Gastrocnemius medialis (tissue), 4 donors: ENCODE data around the gene HACD3.

Experiments
- CTCF ChIP-seq, 5 experiments: fragments of 450-650 bp in 3 of 5; fragments of 200-600 bp in 2 of 5; sonication (generic) in 2 of 5; IDR thresholded peaks in 4 of 5; conservative IDR thresholded peaks in 1 of 5; 1 replicate in 4 of 5; 2 replicates in 1 of 5; pipeline ENCODE4 v1.5.1; 2016 to 2019; ENCODE audit warnings: antibody characterized with exemption in 5 of 5, mild to moderate bottlenecking in 3 of 5, moderate library complexity in 3 of 5
- POLR2A ChIP-seq, 2 donors: fragments of 450-650 bp; IDR thresholded peaks; one replicate each; pipeline ENCODE4 v1.6.1; 2017; ENCODE audit warnings: antibody characterized with exemption in 2 of 2, mild to moderate bottlenecking in 2 of 2, moderate library complexity in 2 of 2

DNA sequence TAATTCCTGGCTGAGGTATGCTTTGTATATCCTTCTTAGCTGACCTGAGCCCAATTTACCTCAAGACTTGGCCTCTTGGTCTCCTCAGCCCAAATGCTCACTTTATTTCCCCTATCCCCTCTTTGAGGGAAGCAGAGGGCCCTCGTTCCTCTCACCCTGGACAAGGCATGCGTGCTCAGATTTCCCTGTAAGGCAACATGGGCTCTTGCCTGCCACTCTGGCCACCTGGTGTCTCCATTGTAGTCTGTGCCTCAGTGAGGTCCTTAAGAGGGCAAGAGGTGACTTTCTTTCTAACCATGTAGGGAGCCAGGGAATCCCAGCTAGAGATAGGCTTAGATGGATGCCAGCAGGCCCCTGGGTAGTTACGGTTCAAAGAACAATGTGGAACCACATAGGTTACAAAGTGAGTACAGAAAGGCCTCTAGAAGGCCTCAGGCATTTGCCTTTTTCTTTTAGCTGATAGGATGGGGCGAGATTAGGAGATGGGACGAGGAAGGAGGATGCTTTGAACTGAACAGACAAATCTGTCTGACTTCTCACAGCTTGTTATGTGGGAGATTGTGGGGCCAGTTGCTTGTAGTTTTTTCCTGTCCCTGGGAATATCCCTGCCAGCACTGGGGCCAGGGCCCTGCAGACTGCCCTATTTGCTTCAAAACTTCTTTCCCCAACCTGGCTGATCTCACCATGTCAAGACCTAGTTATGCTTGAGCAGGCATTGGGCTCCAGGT, 81.8 kb downstream of the HACD3 start:
- TF ChIP-seq CTCF (IDR thresholded peaks at IDR 0.05 in 4 of 5, conservative IDR thresholded peaks at IDR 0.05 in 1 of 5) (no peak), POLR2A (IDR thresholded peaks at IDR 0.05) (no peak)
